MV-4-11 (cell line): ENCODE results near the gene ZNF597.
A peak's percentile ranks its signal among the peaks of the same experiment; 100 is the strongest.

ENCODE experiments used
- DNase-seq: peaks from one replicate; lab custom pipeline; 2025; lab: John Stamatoyannopoulos, UW

Gene ZNF597

DNA sequence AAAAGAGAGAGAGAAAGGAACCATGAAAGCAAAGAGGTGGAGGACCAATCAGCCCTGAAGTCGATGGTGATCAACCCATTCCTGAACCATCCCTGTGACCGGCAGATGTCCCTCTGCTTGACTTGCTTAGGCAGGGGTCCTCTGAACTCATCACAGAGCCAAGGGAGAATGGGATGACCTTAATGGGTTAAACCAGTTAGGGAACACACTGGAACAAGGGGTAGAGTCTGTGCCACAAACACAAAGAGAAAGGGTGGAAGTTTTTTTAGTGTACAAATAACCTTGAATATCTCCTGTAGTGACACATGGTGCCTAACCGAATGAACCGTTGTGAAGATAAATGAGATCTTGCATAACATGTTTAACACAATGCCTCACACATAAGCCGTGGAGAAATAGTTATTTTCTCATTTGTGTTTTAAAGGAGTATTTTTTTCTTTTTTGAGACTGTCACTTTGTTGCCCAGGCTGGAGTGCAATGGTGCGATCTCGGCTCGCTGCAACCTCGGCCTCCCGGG is 11.4 kb upstream of the ZNF597 start:
- peak; percentile 55 for DNase-seq

DNA sequence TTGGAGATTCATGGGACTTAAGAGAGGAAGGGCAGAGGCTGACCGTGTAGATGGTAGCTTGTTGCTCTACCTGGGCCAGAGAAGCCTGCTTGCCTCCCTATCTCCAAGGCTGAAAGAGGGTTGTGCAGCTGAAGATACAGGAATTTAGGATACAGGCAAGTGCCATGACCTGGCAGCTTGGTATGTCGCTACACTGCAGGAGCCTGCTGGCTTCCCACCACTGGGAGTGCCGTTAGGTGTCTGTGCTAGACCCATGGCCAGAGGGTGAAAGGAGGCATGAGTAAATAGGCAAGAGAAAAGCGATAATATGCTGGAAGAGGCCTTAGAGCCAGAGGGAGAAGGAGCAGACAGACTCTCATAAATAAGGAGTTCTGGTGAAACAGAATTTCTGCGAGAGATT is 10.8 kb upstream of the ZNF597 start:
- DNase-seq, result no peak

DNA sequence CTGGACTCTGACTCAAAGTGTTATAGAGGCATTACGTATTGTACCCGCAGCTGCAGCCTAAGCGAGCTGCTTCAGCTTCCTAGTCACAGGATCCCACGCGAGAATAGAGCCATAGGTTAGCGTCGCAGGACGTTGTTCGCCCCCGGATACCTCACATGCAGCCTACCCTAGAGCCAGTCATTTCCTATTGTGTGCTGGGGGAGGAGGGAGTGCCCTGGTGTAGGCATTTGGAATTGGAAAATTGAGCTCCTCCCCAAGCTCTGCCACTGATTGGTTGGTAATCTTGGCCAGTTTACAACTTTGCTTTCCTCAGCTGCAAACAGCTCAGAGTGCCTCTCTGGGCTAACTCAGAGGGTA is 706 bp upstream of the ZNF597 start:
- peak; percentile 37 for DNase-seq

DNA sequence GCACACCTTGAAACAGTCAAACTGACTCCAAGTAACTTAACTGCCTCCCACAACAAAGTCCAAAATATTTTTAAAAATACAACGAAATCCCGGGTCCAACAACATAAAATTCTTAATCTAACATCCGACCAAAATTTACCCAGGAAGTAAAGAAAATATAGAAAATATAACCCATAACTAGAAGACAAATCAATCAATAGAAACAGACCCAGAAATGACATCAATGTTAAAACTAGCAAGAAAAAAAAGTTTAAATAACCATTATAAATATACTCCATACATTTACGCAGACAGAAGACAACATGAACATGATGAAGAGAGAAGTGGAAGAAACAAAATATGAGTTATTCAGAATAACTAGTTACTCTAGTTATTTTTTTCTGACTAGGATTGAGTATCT is 3.7 kb downstream of the ZNF597 start:
- DNase-seq, result no peak

DNA sequence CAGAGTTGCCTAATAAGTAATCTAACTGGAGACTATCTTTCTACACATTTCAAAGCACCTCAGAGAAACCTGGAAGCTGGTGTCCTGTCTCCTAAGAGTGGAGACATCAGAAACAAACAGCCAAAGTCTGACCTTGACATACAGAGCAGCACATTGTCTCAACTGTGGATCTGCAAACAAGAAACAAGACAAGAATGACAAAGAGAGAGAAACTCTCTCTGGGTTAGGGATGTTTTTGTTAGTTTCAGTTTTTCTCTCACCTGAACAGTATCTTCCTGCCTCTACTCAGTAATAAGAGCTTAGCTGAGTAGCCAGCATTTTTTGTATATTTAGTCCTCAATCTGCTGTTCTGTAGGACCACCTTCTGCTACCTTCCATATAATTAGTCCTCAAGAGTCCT is 8.9 kb downstream of the ZNF597 start:
- no peak for DNase-seq

DNA sequence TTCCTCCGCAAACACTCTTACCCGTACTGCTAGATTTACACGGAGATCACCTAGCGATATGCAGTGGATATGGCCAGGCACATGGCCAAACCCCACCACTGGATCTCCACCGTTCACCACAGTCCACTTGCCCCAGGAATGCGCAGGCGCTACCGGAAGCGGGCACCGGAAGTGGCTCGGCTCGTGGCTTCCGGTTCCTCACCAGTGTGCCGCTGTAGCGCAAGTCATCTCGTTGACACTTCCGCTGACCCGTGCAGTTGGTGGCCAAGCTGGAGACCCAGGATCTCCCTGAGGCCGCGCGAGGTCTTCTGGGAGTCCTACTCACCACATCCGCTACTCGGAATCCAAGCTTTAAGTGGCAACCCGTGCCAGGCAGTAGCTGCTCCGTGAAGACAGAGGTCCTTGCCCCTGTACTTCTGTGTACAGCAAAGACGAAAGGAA is 11.5 kb downstream of the ZNF597 start:
- DNase-seq, result peak; percentile 95

DNA sequence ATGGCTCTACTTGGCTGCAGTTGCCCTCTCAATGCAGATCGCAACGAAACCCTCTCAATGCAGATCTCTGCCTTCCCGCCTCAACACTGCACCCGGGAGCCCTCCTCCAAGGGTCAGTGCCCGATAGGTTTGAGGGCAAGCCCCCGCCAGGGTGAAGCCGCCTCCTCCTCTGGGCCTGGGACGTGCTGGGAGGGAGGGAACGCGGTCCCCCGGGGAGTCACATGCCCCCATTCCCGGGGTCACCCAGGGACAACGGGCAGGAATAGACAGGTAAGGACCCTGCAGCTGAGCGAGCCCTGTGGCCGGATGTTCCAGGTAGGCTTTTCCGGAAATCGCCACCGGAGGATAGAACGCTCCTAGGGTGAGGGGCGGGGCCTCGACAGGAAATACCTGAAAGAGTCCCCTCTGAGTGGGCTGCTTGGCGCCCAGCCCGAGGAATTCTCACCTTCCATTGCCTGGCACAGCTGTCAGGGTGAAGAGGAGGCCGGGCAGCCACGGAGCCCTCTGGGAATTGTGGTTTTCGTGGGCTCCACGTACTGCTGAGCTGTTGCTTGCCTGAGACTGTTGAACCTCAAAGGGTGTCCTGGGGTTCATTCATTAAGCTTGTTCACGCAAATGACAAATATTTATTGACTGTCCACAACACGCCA is 29.4 kb downstream of the ZNF597 start:
- no peak for DNase-seq

DNA sequence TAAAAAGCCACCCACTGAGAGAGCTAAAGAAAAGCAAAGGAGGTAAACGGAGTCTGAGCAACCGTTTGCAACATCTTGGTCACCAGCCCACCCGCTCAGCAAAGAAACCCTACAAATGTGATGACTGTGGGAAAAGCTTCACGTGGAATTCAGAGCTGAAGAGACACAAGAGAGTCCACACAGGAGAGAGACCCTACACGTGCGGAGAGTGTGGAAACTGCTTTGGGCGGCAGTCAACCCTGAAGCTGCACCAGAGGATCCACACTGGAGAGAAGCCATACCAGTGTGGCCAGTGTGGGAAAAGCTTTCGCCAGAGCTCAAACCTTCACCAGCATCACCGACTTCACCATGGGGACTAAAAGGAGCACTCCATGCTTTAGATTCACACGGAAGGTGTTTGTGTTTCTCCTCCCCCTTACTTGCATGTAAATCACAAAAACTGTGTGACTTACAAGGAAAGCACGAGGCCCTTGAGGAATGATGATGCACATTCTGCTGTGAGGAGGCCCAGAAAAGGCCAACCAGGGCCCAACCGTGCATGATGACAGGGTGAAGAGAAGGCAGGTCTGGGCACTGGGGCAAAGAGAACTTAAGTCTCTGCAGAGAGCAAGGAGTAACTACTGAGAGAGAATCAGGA is 34.6 kb downstream of the ZNF597 start:
- no peak for DNase-seq

DNA sequence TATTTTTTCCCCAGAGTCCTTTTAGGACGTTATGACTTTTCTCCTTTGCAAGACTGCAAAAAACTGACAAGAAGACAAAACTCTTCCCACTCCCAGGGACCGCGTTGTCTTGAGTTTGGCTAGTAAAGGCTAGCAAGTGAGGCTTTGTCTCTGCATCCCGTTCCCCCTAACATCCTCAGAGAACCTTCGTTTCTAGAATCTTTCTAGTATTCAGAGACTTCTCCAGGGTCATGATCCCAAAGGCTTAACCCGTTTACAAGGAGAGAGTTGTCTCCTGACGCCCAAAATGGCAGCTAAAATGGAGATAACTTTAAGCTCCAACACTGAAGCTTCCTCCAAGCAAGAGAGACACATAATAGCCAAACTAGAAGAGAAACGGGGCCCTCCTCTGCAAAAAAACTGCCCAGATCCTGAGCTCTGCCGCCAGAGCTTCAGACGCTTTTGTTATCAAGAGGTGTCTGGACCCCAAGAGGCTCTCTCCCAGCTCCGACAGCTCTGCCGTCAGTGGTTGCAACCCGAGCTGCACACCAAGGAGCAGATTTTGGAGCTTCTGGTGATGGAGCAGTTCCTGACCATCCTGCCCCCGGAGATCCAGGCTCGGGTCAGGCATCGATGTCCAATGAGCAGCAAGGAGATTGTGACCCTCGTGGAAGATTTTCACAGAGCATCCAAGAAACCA is 41.4 kb downstream of the ZNF597 start:
- no peak for DNase-seq

DNA sequence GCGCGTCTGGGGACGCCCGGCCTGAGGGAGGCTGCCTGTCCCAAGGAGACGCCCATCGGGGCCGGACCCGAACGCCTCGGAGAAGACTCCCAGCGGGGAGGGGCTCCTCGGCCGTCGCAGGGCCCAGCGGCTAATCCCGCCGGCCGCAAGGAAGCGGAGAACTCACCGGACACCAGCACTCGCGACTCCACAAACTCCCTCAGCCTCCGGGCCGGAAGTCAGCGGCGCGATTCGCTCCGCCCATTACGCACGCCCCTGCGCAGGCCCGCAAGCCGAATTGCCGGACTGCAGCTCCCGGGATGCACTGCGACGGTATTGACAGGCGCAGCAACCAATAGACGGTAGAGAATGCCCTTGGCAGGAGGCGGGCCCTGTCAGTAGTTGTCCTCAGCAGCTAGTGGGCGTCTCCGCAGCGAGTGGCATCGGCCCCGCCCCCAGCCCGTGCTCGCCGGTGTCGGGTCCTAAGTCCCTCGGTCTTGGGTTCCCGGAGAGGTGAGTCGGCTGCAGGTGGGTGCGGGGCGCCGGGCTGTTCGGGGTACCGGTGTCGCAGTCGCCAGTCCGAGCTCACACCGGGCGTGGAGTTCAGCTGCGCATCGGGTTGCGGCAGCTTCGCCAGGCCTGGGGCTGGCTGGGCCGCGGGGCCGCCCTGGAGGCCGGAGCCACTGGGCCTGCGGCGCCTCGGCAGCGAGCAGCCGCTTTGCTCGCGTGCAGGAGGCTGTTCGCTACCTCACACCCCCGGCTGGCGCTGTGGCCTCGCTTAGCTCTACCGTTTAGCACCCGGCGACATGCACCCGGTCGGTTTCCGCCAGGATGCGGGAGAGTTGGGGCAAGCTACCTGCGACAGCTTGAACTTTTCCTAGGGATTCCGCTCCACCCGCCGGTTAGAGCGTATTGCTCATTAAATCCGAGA is 42.3 kb downstream of the ZNF597 start, which contains the start of the genes ZNF174 and ZSCAN32:
TSS of gene ZNF174 (plus strand) at position 437 of the 910 bp plus-strand sequence. CDS start 790 bp downstream, outside the sequence.
TSS of gene ZSCAN32 (minus strand) at position 226 of the 910 bp plus-strand sequence. CDS start 3,447 bp downstream, outside the sequence.
- peak; percentile 99 for DNase-seq

DNA sequence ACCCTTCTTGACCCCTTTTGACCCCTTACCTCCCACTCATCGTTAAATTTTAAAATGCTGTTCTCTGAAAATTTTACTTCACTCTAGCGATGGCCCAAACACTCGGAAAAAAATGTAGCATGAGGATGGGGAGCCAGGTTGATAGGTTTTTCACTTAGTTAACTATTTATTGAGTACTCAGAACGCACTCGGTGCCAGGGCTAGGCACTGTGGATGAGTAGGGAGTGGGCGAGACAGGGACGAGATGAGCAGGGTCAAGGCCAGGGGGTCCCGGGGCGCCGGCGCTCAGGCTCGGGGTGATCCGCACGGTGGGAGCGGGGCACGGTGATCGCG is 42.9 kb downstream of the ZNF597 start:
- DNase-seq, result no peak

DNA sequence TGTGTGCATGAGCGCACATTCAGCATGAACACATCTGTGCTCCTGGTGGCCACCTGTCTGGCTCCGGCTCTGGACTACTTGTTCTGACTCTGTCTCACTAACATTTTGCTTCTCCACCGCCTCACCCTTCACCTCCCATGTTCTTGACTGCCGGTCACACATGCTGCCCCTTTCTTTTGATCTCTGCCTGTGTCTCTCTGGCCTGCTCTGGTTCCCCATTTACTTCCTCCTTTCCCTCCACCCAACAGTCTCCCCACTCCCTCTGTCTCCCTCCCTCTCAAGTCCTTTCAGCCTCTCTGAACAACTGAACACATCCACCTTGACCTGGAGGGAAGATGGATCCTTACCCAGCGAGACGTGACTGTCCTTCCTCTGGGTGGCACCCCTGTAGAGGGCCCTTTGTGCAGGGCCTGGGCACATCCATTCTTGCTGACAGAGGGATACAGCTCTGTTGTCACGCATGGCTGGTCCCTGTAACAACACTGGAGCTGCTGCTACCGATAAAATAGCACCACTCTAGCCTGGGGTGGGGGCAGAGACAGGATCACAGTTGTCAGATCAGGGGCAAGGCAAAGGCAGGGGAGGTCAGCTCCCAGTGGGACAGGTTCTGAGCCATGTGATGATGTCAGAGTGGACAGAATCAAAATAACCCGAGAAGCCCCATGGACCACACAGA is 53.5 kb downstream of the ZNF597 start:
- no peak for DNase-seq

DNA sequence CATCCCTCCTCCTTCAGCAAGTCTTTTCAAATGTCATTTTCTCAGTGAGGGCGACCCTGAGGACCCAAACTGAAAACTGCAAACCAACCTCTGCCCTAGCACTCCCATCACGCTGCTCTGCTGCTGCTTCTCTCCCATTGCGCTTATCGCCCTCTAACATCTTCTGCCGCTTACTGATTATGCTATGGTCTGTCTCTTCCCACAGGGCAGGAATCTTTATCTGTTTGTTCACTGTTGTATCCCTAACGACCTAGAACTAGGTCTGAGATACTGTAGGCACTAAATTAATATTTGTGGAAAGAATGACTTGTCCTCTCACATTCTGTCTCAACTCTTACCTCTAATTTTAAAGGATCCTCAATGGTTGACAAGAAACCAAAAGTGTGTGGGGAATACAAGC is 55.0 kb downstream of the ZNF597 start:
- no peak for DNase-seq

DNA sequence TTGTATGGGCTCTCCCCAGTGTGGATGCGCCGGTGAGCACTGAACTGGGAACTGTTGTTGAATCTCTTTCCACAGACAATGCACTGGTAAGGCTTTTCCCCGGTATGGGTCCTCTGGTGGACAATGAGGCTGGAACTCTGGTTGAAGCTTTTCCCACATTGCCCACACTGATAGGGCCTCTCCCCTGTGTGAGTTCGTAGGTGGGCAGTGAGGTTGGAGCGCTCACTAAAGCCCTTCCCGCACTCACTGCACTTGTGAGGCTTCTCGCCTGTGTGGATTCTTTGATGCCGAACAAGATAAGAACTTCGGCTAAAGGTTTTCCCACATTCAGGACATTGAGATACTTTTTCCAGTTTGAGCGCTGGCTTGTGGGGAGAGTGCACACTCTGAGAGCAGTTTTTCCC is 60.3 kb downstream of the ZNF597 start:
- DNase-seq, result no peak
